OCI-M2 (cell line): ENCODE measurements around the gene RAB8B.

Experiments used
- DNase-seq: peaks from one replicate; lab custom pipeline; 2025; ENCODE audit not compliant: unreplicated experiment; lab: John Stamatoyannopoulos, UW

RAB8B gene

DNA sequence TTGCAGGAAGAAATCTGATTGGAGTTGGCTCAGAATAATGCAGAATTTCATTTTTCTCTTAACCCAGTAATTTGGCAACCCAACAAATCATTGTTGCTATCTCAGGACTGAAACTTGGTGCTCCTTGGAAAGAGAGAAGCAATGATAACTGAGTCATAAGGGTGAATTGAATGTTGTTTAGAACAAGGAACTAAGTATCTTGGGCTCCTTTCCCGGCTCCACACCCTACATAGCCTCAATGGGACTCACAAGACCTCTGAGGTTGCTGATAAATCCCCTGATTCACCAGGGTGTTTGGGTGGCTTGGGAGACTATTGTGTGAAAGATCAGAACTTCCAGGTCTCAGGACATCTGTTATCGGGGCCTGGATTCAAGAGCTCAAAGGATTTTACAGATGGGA, 7.8 kb upstream of the RAB8B start:
- no peak for DNase-seq

GRCh38 chr15:63185206-63185605, 4.2 kb upstream of the RAB8B start:
- DNase-seq: no peak

- no peak for DNase-seq
Measured at GRCh38 chr15:63186065-63186464, 3.3 kb upstream of the RAB8B start.

GRCh38 chr15:63187589-63188226, 1.7 kb upstream of the RAB8B start:
- DNase-seq: no peak

- no peak for DNase-seq
Measured at GRCh38 chr15:63188247-63188925, 1.0 kb upstream of the RAB8B start.

DNA sequence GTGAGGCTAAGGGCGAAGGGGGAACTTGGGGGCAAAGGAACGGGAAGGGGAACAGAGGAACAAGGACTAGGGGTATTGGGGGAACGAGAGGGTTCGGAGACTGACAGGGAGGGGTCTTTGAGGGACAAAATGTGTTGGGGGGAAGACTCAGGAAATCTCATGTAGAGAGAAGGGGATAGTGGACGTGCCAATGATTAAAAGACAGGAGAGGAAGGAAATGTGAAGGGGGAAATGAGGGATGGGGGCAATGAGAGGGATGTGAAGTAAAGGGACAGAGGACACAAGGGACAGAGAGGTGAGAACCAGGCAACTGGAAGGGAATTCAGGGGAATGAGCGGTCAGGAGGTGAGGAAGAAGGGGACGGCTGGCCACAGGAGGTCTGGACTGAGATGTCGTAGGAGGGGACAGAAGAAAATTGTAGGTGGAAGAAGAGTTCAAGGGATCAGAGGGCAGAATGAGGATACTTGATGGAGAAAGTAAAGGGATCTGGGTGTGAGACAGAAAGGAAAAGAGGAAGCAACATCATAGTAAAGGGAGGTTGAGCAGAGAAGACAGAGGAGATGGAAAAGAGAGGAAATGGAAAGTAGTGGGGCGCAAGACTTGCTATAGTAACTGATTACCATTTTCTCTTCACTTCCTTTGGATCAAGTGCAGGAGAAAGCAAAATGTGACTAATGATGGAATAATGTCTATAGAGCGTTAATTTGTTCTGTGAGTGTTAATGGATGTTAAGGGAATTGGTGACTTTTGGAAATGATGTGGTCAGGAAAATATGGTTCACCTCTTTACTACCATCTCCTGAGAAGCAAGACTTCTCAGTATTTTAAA, 749 bp downstream of the RAB8B start:
- no peak for DNase-seq

DNA sequence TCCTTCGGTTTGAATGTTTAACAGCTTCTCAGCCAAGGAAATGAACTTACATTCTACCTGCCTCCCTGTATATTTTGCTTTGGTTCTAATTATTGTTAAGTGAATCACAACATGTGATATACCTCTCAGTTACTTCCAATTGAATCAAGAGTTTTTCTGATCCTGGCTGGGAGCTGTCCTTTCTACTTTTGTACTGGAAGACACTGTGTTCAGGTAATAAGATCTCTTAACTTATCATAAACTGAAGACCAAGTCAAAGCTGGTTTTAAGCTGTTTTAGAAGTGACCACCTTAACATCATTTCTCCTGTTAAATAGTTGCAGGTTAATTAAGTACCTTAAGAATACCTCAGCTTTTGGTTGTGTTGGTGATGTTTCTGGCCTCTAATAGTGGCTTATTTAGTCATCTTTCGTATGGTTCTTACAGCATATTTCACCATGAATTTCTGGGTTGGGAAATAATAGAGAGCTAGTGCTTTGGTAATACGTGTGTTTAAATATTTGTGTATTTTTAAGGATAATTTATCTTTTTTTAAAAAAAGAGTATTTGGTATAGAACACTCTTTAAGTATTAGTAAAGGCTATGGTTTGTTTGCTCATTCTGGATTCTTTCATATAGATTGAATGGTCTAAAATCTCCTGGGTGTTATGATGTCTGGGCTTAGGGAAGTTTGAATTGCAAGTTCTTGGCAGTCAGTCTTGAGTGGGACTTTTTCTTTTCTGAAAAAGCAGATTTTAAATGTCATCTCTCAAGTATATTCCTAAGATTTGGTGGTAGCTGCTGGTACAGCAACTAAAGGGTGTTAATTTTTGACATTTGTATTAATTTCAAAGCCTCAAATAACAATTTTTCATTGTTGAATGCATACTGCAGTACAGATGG, 1.6 kb downstream of the RAB8B start:
- DNase-seq: no peak

DNA sequence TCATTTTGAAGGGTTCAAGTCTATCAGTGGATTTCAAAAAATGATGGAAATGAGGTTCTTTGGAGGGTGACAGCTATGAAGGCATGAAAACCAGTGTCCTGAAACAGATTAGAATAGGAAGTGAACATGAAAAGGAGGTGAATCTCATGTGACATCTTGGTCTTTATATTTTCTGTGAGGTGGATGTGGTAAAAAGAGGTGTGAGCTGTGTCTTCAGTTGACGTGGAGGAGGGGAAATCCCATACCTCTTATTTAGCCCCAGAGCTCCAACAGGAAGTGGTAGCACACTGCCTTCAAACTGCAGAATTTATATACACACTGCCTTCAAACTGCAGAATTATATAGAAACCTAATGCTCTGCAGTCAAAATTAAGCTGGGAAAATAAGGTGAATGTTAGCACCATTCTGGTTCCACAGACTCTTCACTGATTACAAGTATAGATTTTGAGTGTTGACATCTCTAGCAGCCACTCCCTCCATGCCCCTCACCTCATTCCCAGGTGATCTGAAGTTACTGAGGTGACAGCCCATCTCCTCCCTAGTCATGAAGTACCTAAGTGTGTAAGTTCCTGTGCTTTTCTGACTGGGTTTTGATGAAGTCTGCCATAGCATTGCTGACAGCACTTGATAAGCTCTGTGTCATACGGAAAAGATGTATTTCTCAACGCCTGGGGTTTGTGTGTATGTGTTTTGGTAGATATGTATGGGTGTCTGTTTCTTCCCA, 2.7 kb downstream of the RAB8B start:
- DNase-seq: no peak

DNA sequence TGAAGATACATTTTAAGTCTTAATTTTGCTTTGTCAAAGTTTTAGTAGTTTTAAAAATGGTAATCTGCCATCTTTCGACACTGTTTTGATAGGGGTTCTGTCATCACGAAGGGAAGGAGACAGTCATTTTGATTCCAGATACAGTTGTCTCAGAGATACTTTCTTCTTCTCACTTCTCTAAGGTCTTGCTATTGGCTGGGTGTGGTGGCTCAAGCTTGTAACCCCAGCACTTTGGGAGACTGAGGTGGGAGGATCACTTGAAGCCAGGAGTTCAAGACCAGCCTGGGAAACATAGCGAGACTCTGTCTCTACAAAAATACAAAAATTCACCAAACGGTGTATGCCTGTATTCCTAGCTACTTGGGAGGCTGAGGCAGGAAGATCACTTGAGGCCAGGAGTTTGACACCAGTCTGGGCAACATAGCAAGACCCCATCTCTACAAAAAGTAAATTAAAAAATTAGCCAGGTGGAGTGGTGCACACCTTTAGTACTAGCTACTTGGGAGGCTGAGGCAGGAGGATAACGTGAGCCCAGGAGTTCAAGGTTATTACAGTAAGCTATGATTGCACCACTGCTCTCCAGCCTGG, 3.3 kb downstream of the RAB8B start:
- no peak for DNase-seq

- no peak for DNase-seq
Measured at GRCh38 chr15:63194302-63194701, 4.9 kb downstream of the RAB8B start.

GRCh38 chr15:63194880-63195568, 5.6 kb downstream of the RAB8B start:
- no peak for DNase-seq

GRCh38 chr15:63195569-63196015, 6.2 kb downstream of the RAB8B start:
- DNase-seq: no peak

DNA sequence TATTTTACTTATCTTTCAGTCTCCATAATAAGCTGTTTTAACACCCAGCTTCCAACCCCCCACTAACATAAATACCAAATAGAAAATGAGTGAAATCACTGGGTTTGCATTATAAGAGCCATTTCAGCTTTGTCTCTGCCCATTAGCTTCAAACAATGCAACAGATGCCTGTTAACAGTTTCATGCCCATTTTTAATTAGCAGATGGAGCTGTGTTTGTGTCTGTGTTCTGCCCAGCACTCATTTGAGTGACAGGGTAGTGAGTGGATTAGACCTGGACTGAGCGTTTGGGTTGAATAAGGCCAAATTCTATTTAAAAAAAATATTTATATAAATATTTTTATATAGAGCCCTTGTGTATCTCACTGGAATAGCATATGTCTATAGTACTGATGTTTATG, 7.4 kb downstream of the RAB8B start:
- DNase-seq: no peak

- DNase-seq: no peak
Measured at GRCh38 chr15:63197626-63198025, 8.2 kb downstream of the RAB8B start.

GRCh38 chr15:63198371-63199250, 9.2 kb downstream of the RAB8B start:
- no peak for DNase-seq

GRCh38 chr15:63200464-63201249, 11.3 kb downstream of the RAB8B start:
- no peak for DNase-seq

DNA sequence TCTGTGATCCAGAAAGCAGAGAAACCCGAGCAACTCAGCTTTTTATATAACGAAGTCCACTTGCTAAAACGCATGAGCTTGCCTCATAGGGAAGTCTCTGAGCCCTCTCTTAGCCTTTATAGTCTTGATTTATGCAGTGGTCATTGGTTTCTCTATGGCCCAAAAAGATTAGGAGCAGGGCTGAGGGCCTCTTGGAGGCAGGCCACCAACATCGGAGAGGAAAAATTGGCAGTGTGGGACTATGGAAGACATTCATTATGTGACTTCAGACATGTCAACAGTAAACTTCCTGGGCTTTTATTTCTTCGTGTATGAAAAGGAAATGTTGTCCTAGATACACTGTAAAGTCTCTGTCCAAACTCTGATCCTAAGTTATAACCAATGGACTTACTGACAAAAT, 13.5 kb downstream of the RAB8B start:
- no peak for DNase-seq
